ENCODE data around the gene SAMD10.

The SAMD10 gene

GRCh38 chr20:63946986-63947637, 32.3 kb downstream of the SAMD10 start:
- TF ChIP-seq, protein P1, sequence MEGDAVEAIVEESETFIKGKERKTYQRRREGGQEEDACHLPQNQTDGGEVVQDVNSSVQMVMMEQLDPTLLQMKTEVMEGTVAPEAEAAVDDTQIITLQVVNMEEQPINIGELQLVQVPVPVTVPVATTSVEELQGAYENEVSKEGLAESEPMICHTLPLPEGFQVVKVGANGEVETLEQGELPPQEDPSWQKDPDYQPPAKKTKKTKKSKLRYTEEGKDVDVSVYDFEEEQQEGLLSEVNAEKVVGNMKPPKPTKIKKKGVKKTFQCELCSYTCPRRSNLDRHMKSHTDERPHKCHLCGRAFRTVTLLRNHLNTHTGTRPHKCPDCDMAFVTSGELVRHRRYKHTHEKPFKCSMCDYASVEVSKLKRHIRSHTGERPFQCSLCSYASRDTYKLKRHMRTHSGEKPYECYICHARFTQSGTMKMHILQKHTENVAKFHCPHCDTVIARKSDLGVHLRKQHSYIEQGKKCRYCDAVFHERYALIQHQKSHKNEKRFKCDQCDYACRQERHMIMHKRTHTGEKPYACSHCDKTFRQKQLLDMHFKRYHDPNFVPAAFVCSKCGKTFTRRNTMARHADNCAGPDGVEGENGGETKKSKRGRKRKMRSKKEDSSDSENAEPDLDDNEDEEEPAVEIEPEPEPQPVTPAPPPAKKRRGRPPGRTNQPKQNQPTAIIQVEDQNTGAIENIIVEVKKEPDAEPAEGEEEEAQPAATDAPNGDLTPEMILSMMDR (IDR thresholded peaks at IDR 0.05; ENCODE audit: extremely low read depth, insufficient read depth, missing control alignments), result no peak
- in situ Hi-C loops (cut with MboI; ENCODE audit: low pct_unique_long_range_greater_than_20kb, low sequenced_read_pairs, unreplicated experiment), result no loop called here
- DNase-seq (ENCODE audit: low spot score), result no peak

DNA sequence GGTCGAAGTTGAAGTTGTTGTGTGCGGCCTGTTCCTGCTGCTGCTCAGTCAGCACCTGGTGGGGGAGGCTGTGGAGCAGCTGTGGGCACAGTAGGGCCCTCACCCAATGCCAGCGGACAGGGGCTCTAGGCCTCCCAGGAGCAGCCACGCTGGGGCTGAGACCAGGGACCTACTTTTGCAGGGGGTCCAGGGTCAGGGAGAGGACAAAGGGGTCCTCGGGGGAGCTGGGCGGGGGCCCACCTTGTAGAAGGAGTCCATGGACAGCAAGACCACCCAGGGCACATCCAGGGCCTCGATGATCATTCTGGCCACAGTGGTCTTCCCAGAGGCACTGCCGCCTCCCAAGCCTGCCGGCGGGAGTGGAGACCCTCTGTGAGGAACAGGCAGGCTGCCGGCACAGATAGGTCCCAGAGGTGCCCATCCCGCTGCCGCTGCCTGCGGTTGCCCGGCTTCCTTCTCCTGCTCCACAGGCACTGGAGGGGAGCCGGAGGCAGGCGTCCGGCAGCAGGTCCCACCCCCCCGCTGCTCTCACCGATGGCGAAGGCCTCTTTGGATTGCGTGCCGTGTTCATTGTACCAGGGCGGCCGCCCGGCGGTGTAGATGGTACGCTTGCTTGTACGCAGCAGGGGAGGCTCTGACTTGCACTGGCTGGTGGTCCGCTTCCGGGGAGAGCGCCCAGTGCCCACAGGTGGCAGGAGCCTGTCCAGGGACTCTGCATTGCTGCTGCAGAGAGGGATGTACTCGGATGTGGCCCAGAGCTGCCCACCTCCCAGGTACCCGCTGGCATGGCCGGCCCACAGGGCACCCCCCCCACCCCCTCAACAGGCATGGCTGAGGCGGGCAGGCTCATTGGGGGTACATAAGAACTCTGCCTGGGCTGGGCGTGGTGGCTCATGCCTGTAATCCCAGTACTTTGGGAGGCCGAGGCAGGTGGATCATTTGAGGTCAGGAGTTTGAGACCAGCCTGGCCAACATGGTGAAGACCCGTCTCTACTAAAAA, 33.2 kb downstream of the SAMD10 start:
- TF ChIP-seq, protein P1 (IDR thresholded peaks at IDR 0.05; ENCODE audit: extremely low read depth, insufficient read depth, missing control alignments), result no peak
- DNase-seq (ENCODE audit: low spot score), result no peak
- in situ Hi-C loops (cut with MboI; ENCODE audit: low pct_unique_long_range_greater_than_20kb, low sequenced_read_pairs, unreplicated experiment), result no loop called here

- DNase-seq (ENCODE audit: low spot score), result no peak
- in situ Hi-C loops (cut with MboI; ENCODE audit: low pct_unique_long_range_greater_than_20kb, low sequenced_read_pairs, unreplicated experiment), result no loop called here
- TF ChIP-seq, protein P1 (IDR thresholded peaks at IDR 0.05; ENCODE audit: extremely low read depth, insufficient read depth, missing control alignments), result no peak
Measured at GRCh38 chr20:63945031-63945658, 34.3 kb downstream of the SAMD10 start.

DNA sequence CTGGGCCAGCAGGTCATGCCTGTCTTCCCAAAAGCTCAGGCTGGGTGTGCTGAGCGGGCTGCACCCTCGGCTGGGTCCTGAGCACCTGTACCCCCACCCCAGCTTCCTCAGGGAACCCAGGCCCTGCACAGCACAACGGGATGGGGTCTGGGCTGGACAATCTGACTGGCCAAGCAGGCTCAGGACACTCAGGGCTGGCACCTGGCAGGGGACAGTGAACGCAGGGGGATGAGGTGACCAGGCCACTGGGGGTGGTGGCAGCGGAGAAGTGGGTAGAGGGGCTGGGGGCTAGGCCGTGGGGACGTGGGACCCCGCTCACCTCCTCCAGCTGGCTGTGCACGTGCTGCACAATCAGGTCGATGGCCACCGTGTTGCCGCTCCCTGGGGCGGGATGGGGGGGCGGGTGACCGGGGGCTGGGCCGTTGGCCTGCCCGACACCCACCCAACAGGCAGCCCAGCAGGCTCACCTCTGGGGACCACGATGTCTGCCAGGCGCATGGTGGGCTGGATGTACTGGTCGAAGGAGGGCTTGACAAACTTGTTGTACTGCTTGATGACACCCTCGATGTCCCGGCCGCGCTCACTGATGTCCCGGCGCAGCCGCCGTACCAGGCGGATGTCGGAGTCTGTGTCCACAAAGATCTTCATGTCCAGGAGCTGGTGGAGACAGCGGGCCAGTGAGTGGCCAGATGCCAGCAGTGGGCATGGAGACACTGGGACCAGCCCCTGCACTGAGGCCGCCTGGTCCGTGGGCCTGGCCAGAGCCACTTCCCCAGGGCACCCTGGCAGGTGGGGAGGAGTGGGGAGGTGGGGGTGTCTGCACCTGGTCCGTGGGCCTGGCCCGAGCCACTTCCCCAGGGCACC, 35.1 kb downstream of the SAMD10 start:
- TF ChIP-seq, protein P1 (IDR thresholded peaks at IDR 0.05; ENCODE audit: extremely low read depth, insufficient read depth, missing control alignments), result no peak
- DNase-seq (ENCODE audit: low spot score), result no peak
- in situ Hi-C loops (cut with MboI; ENCODE audit: low pct_unique_long_range_greater_than_20kb, low sequenced_read_pairs, unreplicated experiment), result no loop called here

DNA sequence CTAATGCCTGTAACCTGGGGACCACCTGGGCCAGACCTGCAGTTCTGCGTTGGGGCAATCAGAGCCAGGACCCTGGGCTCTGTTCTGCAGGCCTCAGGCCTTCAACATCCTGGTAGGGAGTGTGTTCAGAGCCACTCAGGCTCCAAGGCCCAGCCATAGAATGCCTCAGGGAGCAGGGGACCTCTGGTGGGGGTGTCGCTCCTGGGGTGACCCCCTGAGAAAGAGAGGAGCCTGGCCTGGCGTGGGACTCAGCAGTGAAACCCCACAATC, 35.7 kb downstream of the SAMD10 start:
- in situ Hi-C loops (cut with MboI; ENCODE audit: low pct_unique_long_range_greater_than_20kb, low sequenced_read_pairs, unreplicated experiment), result no loop called here
- DNase-seq (ENCODE audit: low spot score), result no peak
- TF ChIP-seq, protein P1 (IDR thresholded peaks at IDR 0.05; ENCODE audit: extremely low read depth, insufficient read depth, missing control alignments), result no peak

Measured in GM13977 (cell line).